Kidney glomerular epithelial cell (primary cell): ENCODE data around the gene ACVR1C.

Experiments used
- DNase-seq: peaks from one replicate; lab custom pipeline; 2025; lab: John Stamatoyannopoulos, UW

The ACVR1C gene

DNA sequence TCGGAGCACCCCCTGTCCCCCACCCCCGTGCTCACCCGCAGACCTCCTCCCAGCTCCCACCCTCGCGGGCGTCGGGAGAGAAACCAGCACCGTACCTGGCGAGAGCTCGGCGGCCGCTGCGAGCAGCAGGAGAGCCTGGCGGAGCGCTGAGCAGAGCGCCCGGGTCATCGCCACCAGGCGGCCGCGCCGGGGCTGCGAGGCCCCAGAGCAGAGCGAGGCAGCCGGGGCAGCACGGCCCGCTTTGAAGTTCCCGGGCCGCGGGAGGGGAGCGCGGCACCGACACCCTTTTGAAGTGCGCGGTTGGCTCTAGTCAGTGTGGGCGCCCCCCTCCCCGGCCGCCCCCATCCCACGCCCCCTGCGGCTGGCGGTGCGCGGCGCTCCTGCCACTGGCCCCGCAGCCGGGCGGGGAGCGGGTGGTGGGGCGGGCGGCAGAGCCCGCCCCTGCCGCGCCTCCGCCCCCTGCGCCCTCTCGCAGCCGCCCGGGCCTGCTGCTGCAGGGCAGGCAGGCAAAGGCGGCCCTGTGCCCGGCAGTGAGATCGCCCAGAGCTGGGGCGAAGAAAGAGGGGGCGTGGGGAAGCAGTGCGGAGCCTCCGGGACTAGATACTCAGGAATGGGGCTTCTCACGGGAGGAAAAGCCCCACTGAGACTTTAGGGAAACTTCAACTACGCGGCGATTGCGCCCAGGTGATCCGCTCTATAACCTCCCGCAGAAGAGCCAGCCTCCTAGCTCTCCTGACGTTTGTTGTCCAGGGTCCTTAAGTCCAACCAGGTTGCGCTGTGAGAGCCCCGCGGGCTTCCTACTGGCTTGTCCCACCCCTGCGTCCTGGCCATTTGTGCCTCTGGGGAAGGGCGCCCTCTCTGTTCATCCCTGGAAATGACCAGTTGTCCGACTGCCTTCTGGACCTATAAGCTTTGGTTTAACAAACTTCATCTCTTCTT lies at the start of gene ACVR1C:
TSS of gene ACVR1C (minus strand) at position 388 of the 939 bp plus-strand sequence. CDS start at position 168, 220 bp downstream.
- peak; percentile 61 for DNase-seq

DNA sequence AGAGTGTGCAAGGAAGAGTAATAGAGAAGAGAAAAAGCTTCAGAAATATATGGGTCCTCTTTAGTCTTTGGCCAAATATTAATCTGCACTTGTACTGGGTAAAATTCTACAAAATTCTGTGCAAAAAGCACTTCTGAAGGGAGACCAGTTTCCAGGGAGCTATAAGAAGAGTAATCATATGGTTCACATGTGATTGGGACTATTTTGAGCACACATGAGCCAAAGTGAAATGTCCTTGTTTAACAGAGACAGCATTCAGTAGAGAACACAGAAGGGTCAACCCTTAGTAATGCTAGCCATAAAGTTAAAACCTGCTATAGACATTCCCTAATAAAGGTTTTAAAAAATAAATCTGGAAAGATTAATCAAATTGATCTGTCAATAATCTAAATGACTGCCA lies 49.3 kb upstream of the ACVR1C start:
- no peak for DNase-seq

DNA sequence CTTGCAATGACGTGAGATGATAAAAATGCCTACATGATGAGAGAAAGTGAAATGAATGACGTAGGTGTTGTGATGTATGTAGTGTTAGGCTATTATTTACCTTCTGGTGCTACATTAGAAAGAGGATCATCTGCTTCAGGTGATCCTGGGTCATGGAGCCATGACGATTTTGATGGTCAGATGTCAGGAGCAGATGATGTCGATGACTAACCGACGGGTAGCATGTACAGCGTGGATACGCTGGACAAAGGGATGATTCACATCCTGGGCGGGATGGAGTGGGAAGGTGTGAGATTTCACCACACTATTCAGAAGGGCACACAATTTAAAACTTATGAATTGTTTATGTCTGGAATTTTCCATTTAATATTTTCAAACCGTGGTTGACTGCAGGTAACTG lies 43.5 kb upstream of the ACVR1C start:
- no peak for DNase-seq

DNA sequence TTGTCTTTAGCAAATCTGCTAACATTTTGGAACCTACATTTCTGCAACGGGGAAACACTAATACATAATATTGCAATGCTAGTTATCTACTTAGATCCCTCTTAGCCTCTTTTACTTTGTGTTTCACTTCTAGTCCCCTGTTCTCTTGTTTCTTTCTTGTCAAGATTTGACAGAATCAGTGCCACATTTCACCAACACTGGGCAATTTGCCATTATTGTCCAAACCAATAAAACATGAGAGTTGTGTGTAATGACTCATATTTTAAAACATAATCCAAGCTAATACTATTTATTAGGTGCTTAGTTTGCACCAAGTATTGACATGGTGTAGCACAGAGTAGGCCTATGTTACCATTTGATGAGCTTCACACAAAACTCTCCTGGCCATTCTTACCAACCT lies 33.7 kb upstream of the ACVR1C start:
- no peak for DNase-seq

DNA sequence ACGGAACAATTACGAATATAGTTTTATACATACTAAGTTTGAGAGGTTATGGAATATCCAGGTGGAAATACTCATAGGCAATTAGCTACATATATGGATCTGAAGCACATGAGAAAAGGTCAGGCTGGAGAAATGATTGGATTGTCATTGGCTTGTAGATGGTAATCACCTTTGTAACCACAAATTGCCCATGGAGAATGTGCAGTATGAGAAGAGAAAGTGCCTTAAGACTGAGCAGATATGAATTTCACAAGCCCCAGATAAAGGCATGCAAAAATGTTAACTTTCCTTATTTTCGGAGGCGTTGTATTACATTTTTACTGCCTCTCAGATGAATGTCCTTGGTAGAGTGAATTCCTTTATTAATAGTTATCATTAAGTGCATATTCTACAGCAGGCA lies 33.1 kb upstream of the ACVR1C start:
- no peak for DNase-seq

DNA sequence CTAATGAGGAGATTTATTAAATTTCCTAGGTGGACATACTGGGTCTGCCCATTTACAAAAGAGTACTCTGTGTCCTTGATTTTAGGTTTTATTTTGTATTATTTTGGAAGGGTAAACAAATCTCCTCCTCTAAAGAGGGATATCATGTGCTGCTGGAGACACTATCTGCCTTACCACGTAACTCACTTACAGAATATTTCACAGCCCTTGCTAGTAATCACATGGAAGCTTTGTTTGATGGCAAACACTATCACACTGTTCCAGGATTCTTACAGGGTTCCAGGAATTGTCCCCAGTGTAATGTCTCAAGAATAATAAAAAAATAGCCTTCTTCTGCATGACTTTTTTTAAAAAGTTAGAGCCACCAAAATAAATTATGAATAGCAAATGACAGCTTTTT lies 29.2 kb upstream of the ACVR1C start:
- DNase-seq, result no peak

DNA sequence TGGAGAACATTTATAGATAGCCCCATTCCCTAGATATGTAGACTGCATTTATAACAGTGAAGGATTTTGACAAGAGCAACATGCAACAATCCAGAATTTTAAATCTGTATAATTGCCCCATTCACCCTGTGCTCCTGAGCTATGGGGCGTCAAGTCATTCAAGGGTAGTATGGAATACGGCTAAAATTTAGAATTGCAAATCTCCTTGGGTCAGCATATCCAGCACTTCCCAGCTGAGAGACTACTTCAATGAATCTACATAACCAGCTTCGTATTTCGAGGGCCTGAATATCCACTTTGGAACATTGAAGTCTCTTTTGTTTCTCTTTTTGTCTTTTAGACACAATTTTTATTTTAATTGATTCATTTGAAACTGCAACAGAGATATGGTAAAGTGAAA lies 28.4 kb upstream of the ACVR1C start:
- no peak for DNase-seq

DNA sequence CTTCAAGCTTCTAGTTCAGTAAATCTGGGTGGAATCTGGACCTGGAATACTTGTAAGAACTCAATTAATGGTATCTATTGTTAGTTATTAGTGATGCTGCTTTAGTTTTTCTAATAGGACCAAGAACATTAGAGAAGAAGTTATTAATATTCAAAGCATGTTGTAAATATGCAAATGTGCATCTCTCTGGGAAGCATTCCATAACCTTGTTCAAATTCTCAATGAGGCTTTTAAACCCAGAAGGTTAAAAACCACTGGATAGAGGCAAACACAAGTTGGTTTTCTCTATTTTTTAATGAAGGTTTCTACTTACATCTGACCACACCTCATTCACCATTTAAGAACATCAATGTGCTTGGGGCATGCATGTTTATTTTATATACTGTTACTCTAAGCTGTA lies 16.1 kb upstream of the ACVR1C start:
- no peak for DNase-seq

DNA sequence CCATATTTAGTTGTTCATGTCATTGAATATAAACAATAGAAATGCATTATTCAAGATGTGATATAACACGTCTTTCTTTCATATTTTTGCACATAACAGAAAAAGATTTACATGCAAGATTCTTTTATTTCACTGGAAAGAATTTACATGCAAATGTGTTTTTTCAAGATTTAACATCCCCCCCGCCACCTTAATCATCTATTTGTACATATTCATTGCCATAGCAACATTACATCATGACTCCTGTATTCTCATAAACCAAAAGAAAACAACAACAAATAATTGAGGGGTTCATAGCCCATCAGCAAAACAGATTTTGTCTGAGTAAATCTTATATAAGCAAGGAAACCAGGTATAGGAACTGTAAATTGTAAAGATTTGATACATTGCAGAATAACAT lies 3.2 kb upstream of the ACVR1C start:
- no peak for DNase-seq

DNA sequence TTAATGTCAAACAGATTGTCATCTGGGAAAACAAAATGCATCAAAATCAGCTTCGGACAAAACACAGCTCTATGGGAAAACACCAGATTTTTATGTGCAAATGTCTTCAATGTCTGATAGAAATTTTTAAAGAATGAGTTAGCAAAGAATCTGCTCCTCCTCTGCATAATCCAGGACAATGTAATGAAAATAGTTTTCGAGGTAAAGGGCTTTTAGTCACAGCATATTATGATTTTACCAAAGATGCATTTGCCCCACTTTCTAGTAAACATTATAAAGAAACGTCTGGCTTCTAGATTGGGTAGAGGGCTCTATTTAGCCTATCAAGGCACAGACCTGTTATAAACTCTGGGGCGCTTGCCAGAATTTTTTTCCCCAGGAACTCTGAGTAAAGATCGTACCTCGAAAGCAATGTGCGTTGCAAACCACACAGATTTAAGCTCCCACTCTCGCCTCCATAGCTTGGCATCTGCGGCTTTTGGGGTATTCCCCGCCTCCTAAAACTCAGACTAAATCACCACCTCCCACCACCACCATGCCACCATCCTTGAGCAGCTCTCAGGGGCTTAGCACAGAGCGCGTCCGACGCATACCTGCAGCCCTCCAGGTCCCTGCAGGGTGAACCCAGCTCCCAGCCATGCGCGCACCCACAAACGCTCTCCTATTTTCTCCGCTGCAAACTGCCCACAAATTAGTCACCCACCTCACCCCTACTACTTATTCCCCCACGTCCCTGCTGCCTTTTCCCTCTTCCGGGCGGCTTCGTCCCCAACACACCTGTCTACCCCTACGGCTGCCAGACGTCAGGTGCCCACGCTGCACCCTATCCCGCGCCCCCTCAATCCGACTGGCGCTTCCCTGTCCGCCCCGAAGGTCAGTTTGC lies 829 bp downstream of the ACVR1C start:
- DNase-seq, result no peak

DNA sequence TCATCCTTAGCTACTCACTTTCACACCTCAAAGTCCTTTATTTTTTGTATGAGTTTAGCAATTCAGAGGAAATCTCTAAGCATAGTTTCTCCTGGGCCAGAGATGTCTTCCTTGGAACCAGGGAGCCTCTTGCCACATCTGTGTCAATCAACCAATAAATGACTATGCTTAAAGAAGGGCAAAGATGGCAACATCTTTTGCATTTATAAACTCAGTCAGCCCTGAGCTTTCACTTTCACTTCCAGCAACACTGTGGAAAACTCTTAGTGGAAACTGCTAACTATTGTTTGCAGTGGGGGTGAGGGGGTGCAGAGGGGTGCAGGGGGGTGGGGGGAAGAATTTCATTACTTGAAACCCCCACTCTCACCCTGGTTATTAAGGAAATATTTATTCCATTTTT lies 3.4 kb downstream of the ACVR1C start:
- DNase-seq, result no peak

DNA sequence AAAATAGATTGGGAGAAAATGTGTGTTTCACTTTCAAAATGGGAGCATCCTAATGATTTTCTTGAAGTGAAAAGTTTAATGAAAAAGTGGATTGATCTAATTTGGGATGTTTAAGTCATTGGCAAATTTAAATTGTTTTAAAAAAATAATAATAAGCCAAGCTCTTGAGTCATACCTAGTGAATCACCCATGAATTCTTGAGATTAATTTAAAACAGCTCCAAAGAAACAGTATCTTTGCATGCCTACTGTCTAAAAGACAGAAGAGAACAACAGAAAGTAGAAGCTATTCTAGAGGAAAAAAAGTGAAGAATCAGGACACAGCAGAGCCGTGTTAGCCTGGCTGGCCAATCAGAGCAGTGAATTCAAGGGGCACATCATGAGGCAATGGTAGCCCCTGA lies 7.7 kb downstream of the ACVR1C start:
- no peak for DNase-seq

DNA sequence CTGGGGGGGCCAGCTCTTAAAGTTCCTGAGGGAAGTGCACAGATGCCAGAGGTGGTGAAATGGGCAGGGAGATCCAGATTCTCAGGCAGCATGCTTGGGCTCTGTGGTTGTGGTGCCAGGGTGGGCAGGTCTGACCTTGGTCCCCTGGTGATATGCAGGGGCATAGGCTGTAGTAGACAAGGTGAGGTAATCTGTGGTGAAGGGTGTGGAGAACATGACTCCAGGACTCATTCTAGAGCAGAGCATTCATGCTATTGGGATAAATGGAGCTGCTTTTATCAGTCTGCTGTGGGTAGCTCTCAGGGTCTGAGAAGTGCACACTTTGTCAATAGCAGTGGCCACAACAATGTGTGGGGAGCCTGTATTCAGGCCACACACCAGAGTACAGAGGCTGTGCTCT lies 16.9 kb downstream of the ACVR1C start:
- no peak for DNase-seq

DNA sequence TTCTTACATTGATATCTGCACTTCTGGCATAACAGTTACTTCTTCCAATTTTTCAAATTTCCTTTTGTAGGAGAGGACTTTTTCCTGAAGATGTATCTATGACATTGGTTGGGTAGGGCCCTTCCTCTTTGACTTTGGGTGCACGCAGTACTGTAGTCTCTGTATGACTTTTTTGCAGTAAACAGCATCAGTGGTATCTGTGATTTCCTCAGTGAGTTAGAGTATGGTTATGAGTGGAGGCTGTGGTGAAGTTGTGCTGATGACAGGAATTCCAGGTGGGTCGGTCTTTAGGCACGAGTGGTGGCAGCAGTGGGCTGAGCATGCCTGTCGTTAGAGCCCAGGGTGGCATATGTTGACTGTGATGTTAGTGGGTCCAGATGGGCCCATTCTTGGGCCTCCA lies 17.6 kb downstream of the ACVR1C start:
- DNase-seq, result no peak

DNA sequence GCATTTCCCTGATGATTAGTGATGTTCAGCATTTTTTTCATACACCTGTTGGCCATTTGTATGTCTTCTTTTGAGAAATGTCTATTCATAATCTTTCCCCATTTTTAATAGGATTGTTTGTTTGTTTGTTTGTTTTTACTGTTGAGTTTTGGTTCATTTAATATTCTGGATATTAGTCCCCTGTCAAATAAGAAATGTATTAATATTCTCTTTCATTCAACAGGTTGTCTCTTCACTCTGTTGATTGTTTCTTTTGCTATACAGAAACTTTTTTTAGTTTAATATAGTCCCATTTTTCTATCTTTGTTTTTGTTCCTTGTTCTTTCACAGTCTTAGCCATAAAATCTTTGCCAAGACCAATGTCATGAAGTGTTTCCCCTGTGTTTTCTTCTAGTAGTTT lies 22.1 kb downstream of the ACVR1C start:
- DNase-seq, result no peak

DNA sequence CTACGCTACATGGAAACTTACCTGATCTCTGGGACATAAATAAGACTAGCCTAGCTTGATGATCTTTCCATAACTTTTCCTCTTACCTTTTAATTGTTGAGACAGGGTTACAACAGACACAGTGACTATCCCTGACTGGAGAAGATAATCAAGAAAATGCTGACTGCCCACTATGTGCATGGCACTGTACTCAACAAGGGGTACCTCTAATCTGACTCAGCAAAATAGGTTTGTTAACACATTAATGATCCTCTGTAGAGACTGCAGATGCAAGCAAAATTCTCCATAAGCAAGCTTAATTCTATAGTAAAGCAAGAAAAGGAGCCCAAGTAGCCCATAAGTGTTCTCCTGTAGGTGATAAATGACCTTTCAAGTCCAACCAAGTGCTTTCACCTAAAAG lies 25.5 kb downstream of the ACVR1C start:
- no peak for DNase-seq

DNA sequence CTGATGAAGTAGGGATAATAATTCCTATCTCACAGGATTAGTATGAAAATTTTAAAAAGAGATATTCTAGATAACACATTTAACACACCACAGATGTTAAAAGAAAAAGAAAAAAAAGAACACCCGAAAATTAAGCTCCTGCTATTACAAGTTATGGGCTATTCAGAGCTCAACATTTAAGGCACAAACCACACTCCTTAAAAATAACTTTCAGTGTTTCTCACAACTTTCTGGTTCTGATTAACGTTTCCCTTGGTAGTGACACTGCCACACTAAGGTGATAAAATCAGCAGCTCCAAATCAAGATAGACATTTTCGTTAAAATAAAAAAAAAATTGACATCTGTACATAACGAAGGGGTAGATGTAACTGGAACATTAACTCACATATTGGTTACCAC lies 26.9 kb downstream of the ACVR1C start:
- DNase-seq, result no peak

DNA sequence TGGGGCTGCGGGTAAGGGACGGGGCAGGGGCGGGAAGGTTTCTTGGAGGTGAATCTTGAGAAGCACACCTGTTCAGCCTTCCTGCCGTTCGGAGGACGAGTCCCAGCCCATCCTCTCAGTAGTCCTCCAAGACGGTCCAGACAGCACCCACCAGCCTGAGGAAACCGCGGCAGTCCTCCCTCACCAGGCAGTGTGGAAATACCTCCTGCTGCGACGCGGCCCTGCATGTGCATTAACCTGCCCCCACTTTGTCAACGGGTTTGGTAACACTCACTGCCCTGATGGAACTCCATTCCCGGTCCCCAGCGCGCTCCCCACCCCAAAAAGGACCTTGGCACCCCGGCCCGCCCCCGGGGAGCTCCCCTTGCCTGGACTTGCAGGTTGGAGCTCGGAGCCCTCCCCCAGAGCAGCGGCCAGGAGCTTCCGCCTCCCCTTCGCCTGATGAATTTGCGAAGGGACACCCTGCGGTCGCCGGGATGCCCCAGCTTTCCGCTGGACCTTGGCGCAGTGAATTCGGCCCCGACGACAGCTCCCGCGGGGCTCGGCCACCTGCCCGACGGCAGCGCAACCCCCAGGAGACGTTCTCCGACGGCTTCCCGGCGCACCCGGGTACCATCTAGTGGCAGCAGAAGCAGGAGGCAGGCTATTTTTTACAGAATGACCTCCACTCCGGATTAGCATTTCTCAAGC lies 31.5 kb downstream of the ACVR1C start:
- peak; percentile 2 for DNase-seq

DNA sequence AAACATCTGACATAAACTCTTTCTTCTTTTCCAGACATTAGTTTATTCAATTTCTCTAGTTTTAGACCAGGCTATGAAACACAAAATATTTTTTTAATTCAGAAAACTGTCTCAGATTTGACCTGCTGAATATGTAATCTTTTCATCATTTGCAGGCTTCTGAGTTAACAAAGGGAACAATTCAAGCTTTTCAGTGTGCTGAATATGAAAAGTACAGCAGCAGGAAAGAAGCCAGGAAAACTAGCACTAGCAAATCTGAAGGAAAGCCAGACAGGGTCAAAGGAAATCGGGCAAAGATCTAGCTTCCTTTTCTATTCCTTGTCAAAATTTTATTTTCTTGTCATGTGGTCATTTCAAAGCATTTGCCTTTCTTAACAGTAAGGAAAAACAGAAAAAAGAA lies 35.3 kb downstream of the ACVR1C start:
- DNase-seq, result no peak

DNA sequence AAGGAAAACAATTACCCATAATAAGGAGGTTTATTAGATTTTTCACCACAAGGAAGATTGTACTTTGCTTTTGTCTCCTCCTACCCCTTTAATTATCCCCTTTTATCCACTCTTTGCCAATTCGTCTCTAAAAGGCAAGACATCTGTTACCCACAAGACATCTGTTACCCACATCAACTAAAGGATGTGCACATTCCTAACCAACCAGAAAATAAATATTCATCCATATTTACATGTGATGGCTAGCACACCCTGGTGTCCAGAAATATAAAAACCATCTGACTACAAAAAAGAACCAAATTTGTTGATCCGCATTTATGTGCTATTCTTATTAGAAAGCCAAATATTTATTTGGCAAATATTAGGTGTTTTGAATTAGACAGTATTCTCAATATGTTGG lies 35.7 kb downstream of the ACVR1C start:
- DNase-seq, result peak; percentile 16

DNA sequence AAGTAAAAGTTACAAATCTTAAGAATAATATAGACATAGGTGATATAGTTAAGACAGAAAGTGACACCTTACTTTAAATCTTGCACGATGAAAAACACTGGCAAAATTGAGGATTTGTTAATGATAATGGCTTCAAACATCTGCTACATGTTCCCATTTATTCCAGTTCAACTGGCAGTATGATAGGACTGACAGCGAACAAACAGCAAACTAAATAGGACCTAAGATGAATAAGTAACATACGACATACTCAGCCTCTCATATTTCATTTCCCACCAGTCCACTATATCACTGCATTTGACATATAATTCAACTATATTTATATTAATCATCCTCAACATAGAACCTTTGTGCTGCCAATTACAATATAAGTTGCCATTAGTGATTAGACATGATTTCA lies 36.3 kb downstream of the ACVR1C start:
- no peak for DNase-seq

DNA sequence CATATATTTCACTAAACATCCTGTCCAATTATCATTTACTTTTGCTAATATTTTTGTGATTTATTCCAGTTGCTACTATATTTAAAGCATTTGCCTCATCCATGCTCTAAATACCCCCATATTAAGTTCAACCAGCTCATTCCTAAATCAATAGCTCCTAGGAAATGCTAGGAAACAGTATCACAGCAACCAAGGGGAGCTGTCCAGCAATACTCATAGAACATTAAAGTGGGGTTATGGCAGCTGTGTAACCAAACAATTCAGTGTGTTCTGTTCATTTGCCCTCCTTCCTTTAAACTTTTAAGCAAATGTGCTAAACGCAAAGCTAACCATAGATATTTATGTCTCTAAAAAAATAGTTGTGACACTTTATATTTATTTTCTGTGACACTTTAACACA lies 41.1 kb downstream of the ACVR1C start:
- DNase-seq, result no peak

DNA sequence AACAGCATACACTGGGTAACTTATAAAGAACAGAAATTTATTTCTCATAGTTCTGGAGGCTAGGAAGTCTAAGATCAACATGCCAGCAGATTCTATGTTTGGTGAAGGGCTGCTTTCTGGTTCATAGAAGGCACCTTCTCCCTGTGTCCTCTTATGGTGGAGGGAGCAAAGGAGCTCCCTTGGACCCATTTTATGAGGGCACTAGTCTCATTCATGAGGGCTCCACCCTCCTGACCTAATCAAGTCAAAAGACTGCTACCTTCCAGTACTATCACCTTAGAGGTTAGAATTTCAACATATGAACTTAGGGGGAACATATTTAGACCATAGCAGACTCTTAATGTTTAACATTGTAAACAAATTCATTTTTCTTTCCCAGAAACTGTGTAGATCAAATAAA lies 54.5 kb downstream of the ACVR1C start:
- no peak for DNase-seq
